ENCODE results near the gene TMEM17.

DNA sequence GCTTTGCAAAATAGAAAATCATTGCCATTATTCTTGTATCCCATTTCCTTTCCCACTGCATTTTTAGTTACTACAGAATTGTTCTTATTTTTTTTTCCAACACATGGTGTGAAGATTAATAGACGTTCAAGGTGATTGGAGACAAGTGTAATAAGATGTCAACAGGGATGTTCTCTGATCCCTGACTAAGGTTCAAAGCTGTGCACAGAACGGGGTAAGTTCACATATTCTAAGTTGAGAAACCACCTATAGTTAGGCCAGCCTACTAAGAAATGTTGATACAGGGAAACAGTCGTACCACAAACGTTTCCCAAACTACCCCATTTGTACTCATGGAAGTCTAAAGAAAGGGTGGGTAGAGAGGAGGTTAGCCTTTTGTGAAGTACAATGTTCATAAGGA, 6.4 kb upstream of the TMEM17 start:
- TF ChIP-seq, protein P1, sequence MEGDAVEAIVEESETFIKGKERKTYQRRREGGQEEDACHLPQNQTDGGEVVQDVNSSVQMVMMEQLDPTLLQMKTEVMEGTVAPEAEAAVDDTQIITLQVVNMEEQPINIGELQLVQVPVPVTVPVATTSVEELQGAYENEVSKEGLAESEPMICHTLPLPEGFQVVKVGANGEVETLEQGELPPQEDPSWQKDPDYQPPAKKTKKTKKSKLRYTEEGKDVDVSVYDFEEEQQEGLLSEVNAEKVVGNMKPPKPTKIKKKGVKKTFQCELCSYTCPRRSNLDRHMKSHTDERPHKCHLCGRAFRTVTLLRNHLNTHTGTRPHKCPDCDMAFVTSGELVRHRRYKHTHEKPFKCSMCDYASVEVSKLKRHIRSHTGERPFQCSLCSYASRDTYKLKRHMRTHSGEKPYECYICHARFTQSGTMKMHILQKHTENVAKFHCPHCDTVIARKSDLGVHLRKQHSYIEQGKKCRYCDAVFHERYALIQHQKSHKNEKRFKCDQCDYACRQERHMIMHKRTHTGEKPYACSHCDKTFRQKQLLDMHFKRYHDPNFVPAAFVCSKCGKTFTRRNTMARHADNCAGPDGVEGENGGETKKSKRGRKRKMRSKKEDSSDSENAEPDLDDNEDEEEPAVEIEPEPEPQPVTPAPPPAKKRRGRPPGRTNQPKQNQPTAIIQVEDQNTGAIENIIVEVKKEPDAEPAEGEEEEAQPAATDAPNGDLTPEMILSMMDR (IDR thresholded peaks at IDR 0.05) = no peak
- TF ChIP-seq, protein P2, sequence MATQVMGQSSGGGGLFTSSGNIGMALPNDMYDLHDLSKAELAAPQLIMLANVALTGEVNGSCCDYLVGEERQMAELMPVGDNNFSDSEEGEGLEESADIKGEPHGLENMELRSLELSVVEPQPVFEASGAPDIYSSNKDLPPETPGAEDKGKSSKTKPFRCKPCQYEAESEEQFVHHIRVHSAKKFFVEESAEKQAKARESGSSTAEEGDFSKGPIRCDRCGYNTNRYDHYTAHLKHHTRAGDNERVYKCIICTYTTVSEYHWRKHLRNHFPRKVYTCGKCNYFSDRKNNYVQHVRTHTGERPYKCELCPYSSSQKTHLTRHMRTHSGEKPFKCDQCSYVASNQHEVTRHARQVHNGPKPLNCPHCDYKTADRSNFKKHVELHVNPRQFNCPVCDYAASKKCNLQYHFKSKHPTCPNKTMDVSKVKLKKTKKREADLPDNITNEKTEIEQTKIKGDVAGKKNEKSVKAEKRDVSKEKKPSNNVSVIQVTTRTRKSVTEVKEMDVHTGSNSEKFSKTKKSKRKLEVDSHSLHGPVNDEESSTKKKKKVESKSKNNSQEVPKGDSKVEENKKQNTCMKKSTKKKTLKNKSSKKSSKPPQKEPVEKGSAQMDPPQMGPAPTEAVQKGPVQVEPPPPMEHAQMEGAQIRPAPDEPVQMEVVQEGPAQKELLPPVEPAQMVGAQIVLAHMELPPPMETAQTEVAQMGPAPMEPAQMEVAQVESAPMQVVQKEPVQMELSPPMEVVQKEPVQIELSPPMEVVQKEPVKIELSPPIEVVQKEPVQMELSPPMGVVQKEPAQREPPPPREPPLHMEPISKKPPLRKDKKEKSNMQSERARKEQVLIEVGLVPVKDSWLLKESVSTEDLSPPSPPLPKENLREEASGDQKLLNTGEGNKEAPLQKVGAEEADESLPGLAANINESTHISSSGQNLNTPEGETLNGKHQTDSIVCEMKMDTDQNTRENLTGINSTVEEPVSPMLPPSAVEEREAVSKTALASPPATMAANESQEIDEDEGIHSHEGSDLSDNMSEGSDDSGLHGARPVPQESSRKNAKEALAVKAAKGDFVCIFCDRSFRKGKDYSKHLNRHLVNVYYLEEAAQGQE (IDR thresholded peaks at IDR 0.05; ENCODE audit: insufficient read depth in 1 of 2, low read depth in 2 of 2, low read length in 1 of 2) = no peak
- no peak for TF ChIP-seq POLR2AphosphoS5 (IDR thresholded peaks at IDR 0.05; ENCODE audit: low read depth, low read length)
- no peak for TF ChIP-seq SIN3A (IDR thresholded peaks at IDR 0.05; ENCODE audit: borderline replicate concordance, insufficient read depth, low read depth, low read length)

Measured in Panc1 (cell line).